ENCODE measurements around the gene SLC11A2.
"Not testable (repeated sequence)": the region's sequence is repeated elsewhere in the genome, so short reads cannot be mapped to it uniquely, and the experiment has no call there.

The SLC11A2 gene

DNA sequence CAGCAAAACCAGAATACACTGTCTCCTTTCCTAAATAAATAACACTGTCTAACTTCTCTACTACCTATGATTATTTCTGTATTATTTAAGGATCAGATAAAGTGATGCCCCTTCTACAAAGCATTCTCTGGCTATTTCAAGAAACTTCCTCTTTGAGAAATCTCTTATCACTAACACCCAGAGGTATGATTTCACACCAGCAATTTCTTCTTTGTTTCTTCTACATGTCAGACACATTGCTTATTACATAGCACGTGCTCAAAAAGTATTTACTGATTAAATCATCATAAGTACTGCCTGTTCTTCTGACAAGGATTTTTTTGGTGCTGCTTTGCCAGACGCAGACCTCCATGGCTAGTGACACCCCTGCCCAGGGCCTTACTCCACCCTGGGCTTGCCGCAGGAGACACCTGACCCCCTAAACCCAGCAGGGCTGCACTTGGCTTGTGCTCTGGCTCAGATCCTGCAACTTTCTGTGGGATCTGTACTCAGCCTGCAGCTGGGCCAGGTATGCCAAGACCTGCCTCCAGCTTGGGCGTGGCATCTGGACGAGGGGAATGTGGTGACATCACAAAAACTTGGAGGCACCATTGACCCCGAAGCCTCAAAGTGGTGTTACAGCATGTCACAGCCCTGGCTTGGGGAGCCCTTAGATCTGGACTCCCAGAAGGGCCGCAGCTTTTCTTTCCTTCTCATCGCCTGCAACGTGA lies 89.2 kb downstream of the SLC11A2 start:
- DNase-seq: no peak

GRCh38 chr12:50934981-50935807 lies 91.0 kb downstream of the SLC11A2 start:
- DNase-seq: no peak

- DNase-seq: no peak
These were observed 91.8 kb downstream of the SLC11A2 start for GRCh38 chr12:50934371-50934851.

- no peak for DNase-seq
These were observed 92.6 kb downstream of the SLC11A2 start for GRCh38 chr12:50933459-50934124.

DNA sequence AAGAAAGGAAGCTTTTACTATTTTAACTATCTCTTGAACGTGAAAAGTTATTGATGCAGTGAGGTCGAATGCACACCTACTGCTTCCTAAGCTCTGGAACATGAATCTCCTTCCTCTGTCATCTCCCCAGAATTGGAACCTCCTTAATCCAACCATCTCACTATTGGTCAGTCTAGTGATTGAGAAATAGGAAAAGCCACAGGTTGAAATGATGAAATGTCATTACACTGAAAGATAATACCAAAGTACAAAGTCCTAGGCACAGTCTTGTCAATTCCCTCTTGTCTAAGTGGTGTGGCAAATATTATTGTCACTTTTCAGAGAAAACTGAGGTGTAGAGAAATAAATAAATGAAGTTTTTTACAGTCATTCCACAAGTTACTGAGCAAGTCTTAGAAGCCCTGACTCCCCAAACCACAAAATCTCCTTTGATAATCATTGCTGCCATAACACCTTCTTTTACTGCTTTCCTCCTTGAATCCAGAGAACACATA lies 93.3 kb downstream of the SLC11A2 start:
- no peak for DNase-seq

GRCh38 chr12:50930477-50930876 lies 95.7 kb downstream of the SLC11A2 start:
- not testable (repeated sequence) for DNase-seq

DNA sequence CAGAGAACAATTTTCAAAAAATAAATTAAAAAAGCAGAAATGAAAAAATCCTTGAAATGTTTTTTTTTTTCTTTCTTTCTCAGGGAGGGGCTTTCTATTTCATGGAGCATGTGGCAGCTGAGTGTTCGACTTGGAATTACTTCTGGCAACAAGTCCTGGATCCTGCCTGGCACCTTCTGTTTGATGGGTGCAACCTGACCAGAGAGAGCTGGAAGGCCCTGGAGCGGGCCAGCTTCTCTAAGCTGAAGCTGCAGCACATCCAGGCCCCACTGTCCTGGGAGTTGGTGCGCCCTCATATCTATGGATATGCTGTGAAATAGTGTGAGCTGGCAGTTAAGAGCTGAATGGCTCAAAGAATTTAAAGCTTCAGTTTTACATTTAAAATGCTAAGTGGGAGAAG lies 96.4 kb downstream of the SLC11A2 start:
- no peak for DNase-seq

All from NCI-H1694 (cell line).